Measurements from ENCODE around the gene MVP.
"Not testable (repeated sequence)": the region's sequence is repeated elsewhere in the genome, so short reads cannot be mapped to it uniquely, and the experiment has no call there.

MVP gene

GRCh38 chr16:29824589-29825144, 4.4 kb downstream of the MVP start:
- ATAC-seq (ENCODE audit: low read depth) (0 out of 3 replicates have a peak, but pooled peaks have one; percentile 20), DNase-seq (ENCODE audit: low spot score) (no peak)
- Histone ChIP-seq H3K9me3 (ENCODE audit: severe bottlenecking) (no peaks in the 10 kb centered on the region), H3K27ac (ENCODE audit: poor library complexity, severe bottlenecking) (peak overlapping the region; percentile 67), H3K4me3 (ENCODE audit: severe bottlenecking) (no peak overlapping the region), H3K36me3 (ENCODE audit: low read depth) (peaks cover 13% of the 10 kb centered on the region), H3K4me1 (ENCODE audit: insufficient read depth, poor library complexity, severe bottlenecking) (peaks cover 26% of the 10 kb centered on the region), H3K27me3 (ENCODE audit: insufficient read depth, poor library complexity, severe bottlenecking) (no peaks in the 10 kb centered on the region)
- TF ChIP-seq CTCF (IDR thresholded peaks at IDR 0.05; ENCODE audit: poor library complexity, severe bottlenecking) = no peak

GRCh38 chr16:29825145-29826044, 5.1 kb downstream of the MVP start:
- ATAC-seq (ENCODE audit: low read depth) = peak; percentile 11; the same call in 2 of the 3 replicates
- Histone ChIP-seq H3K4me1 (ENCODE audit: insufficient read depth, poor library complexity, severe bottlenecking) (peaks cover 22% of the 10 kb centered on the region), H3K4me3 (ENCODE audit: severe bottlenecking) (no peak overlapping the region), H3K27me3 (ENCODE audit: insufficient read depth, poor library complexity, severe bottlenecking) (no peaks in the 10 kb centered on the region), H3K27ac (ENCODE audit: poor library complexity, severe bottlenecking) (peak overlapping the region; percentile 67), H3K9me3 (ENCODE audit: severe bottlenecking) (no peaks in the 10 kb centered on the region), H3K36me3 (ENCODE audit: low read depth) (peaks cover 9% of the 10 kb centered on the region; the same call in 1 of the 2 replicates)
- TF ChIP-seq CTCF (IDR thresholded peaks at IDR 0.05; ENCODE audit: poor library complexity, severe bottlenecking) = no peak
- no peak for DNase-seq (ENCODE audit: low spot score)

GRCh38 chr16:29826342-29826695, 6.1 kb downstream of the MVP start:
- Histone ChIP-seq H3K9me3 (ENCODE audit: severe bottlenecking) (no peaks in the 10 kb centered on the region), H3K36me3 (ENCODE audit: low read depth) (peaks cover 9% of the 10 kb centered on the region), H3K27me3 (ENCODE audit: insufficient read depth, poor library complexity, severe bottlenecking) (no peaks in the 10 kb centered on the region), H3K4me1 (ENCODE audit: insufficient read depth, poor library complexity, severe bottlenecking) (peaks cover 22% of the 10 kb centered on the region), H3K4me3 (ENCODE audit: severe bottlenecking) (no peak overlapping the region), H3K27ac (ENCODE audit: poor library complexity, severe bottlenecking) (no peak overlapping the region)
- no peak for DNase-seq (ENCODE audit: low spot score)
- ATAC-seq (ENCODE audit: low read depth) = no peak
- TF ChIP-seq CTCF (IDR thresholded peaks at IDR 0.05; ENCODE audit: poor library complexity, severe bottlenecking) = no peak

- Histone ChIP-seq H3K4me1 (ENCODE audit: insufficient read depth, poor library complexity, severe bottlenecking) (no peaks in the 10 kb centered on the region), H3K27ac (ENCODE audit: poor library complexity, severe bottlenecking) (no peak overlapping the region), H3K36me3 (ENCODE audit: low read depth) (peaks cover 22% of the 10 kb centered on the region), H3K27me3 (ENCODE audit: insufficient read depth, poor library complexity, severe bottlenecking) (no peaks in the 10 kb centered on the region), H3K9me3 (ENCODE audit: severe bottlenecking) (no peaks in the 10 kb centered on the region), H3K4me3 (ENCODE audit: severe bottlenecking) (no peak overlapping the region)
- no peak for ATAC-seq (ENCODE audit: low read depth)
- no peak for DNase-seq (ENCODE audit: low spot score)
- TF ChIP-seq CTCF (IDR thresholded peaks at IDR 0.05; ENCODE audit: poor library complexity, severe bottlenecking) = no peak
These were observed 10.5 kb downstream of the MVP start for GRCh38 chr16:29830774-29831173.

- H3K27me3 ChIP-seq (ENCODE audit: insufficient read depth, poor library complexity, severe bottlenecking) = no peaks in the 10 kb centered on the region
- H3K36me3 ChIP-seq (ENCODE audit: low read depth) = peaks cover 19% of the 10 kb centered on the region
- no peaks in the 10 kb centered on the region for H3K9me3 ChIP-seq (ENCODE audit: severe bottlenecking)
- TF ChIP-seq CTCF (IDR thresholded peaks at IDR 0.05; ENCODE audit: poor library complexity, severe bottlenecking) = no peak
- no peak for DNase-seq (ENCODE audit: low spot score)
- no peak overlapping the region for H3K27ac ChIP-seq (ENCODE audit: poor library complexity, severe bottlenecking)
- ATAC-seq (ENCODE audit: low read depth) = no peak
- no peak overlapping the region for H3K4me3 ChIP-seq (ENCODE audit: severe bottlenecking)
- H3K4me1 ChIP-seq (ENCODE audit: insufficient read depth, poor library complexity, severe bottlenecking) = no peaks in the 10 kb centered on the region
These were observed 11.2 kb downstream of the MVP start for GRCh38 chr16:29831490-29831889.

- H3K9me3 ChIP-seq (ENCODE audit: severe bottlenecking); H3K4me3 ChIP-seq (ENCODE audit: severe bottlenecking); DNase-seq (ENCODE audit: low spot score); H3K27me3 ChIP-seq (ENCODE audit: insufficient read depth, poor library complexity, severe bottlenecking); H3K4me1 ChIP-seq (ENCODE audit: insufficient read depth, poor library complexity, severe bottlenecking); H3K27ac ChIP-seq (ENCODE audit: poor library complexity, severe bottlenecking); ATAC-seq (ENCODE audit: low read depth): not testable (repeated sequence)
- H3K36me3 ChIP-seq (ENCODE audit: low read depth) = peaks cover 26% of the 10 kb centered on the region
These were observed 13.0 kb downstream of the MVP start for GRCh38 chr16:29833219-29833618.
